ENCODE data around the gene DCUN1D1. TPM values are rescaled to one million over a fixed set of nuclear protein-coding genes. Genes with fewer than 3 reads are reported as not detected.

The DCUN1D1 gene
- total and polyA plus RNA-seq, 2 of the 8 experiments (the other 6 are each of a cell fraction or from before 2014, with no cell fraction given), result 6.8 to 70.3 TPM

GRCh38 chr3:182957226-182957625, 23.1 kb downstream of the DCUN1D1 start:
- no peak for DNase-seq (ENCODE audit: low read depth in 1 of 2, low spot score in 2 of 2)
- H3K4me3 ChIP-seq (ENCODE audit: extremely low read depth in 1 of 4, insufficient read depth in 2 of 4, low read depth in 3 of 4, low read length in 4 of 4), result no peak overlapping the region
- H4K91ac ChIP-seq (replicated peaks; ENCODE audit: insufficient read length, low read length), result no peak overlapping the region
- H3K4me1 ChIP-seq (replicated peaks in 1 of 4; ENCODE audit: control insufficient read depth in 3 of 4, insufficient read depth in 4 of 4, low read length in 3 of 4), result peaks cover 0 to 4% (median 3%) of the 10 kb centered on the region in 4 experiments; a peak in 4 of 7 replicates
- no peak overlapping the region for H2AK5ac ChIP-seq (ENCODE audit: low read depth, low read length)
- H3K36me3 ChIP-seq (ENCODE audit: control insufficient read depth in 2 of 4, insufficient read depth in 4 of 4, low read length in 3 of 4), result peaks cover 0 to 35% (median 4%) of the 10 kb centered on the region in 4 experiments; a peak in 5 of 8 replicates
- H2BK5ac ChIP-seq (ENCODE audit: low read depth, low read length), result no peak overlapping the region
- no peak overlapping the region for H2AFZ ChIP-seq (ENCODE audit: low read length)
- H4K5ac ChIP-seq (ENCODE audit: insufficient read length, low read depth, low read length), result no peak overlapping the region
- no peak overlapping the region for H3K56ac ChIP-seq (replicated peaks; ENCODE audit: insufficient read length, low read depth, low read length)
- no peak overlapping the region for H3K18ac ChIP-seq (ENCODE audit: extremely low read depth, low read length)
- H3K79me1 ChIP-seq (ENCODE audit: low read depth, low read length), result no peaks in the 10 kb centered on the region
- FAIRE-seq, result no peak
- no peaks in the 10 kb centered on the region for H3K23me2 ChIP-seq (ENCODE audit: low read depth, low read length)
- no peak overlapping the region for H2BK120ac ChIP-seq (replicated peaks; ENCODE audit: low read depth, low read length)
- no peak overlapping the region for H4K8ac ChIP-seq (ENCODE audit: extremely low read depth, insufficient read depth, low read length)
- H2BK15ac ChIP-seq (ENCODE audit: low read length), result no peak overlapping the region
- 94% methylated on average over 5 of the region's 5 CpGs; no CpG with 5 or more reads in 1 of the 2 experiments for WGBS, 2 experiments (ENCODE audit: extremely low coverage in 1 of 2, insufficient coverage in 1 of 2, insufficient read length in 1 of 2, insufficient replicate concordance in 2 of 2, low coverage in 1 of 2, low lambda C conversion rate in 2 of 2, missing lambda C conversion rate in 1 of 2)
- H3K9me3 ChIP-seq (ENCODE audit: insufficient read depth in 2 of 2, low read depth in 1 of 2, low read length in 1 of 2), result peaks cover 0 to 6% of the 10 kb centered on the region in 2 experiments; a peak in 1 of 4 replicates
- no peak overlapping the region for H3K14ac ChIP-seq (ENCODE audit: insufficient read length)
- H2BK12ac ChIP-seq (ENCODE audit: low read depth, low read length), result no peak overlapping the region
- no peak overlapping the region for H3K9ac ChIP-seq (replicated peaks in 1 of 4; ENCODE audit: extremely low read depth in 1 of 4, low read depth in 3 of 4, low read length in 3 of 4)
- H3K27ac ChIP-seq (ENCODE audit: low read depth, low read length), result no peak overlapping the region
- no peaks in the 10 kb centered on the region for H4K20me1 ChIP-seq (replicated peaks in 1 of 2; ENCODE audit: control insufficient read depth in 1 of 2, insufficient read depth in 2 of 2, low read length in 2 of 2)
- H3K4me2 ChIP-seq (ENCODE audit: insufficient read depth in 1 of 2, low read depth in 2 of 2, low read length in 2 of 2), result no peak overlapping the region
- no peak overlapping the region for H3K23ac ChIP-seq (ENCODE audit: insufficient read length)
- POLR2A ChIA-PET (ENCODE audit: partially characterized antibody), result no interaction called here
- 0 out of 4 replicates have a peak, but pooled peaks cover 0 to 4% of the 10 kb centered on the region in 2 experiments for H3K79me2 ChIP-seq (ENCODE audit: control insufficient read depth in 1 of 2, insufficient read depth in 2 of 2, low read length in 2 of 2)
- no peak overlapping the region for H2BK20ac ChIP-seq (ENCODE audit: low read length)
- CTCF ChIA-PET (ENCODE audit: partially characterized antibody), result interaction anchor here (1.3 kb wide), 1 partner anchor 12 kb away, joined by 4 read pairs; no protein-coding TSS in a partner anchor
- no peaks in the 10 kb centered on the region for H3K27me3 ChIP-seq (replicated peaks in 1 of 4; ENCODE audit: control insufficient read depth in 3 of 4, extremely low read depth in 1 of 4, insufficient read depth in 3 of 4, low read length in 3 of 4)
- H3K4ac ChIP-seq (replicated peaks; ENCODE audit: insufficient read length, low read depth, low read length), result no peak overlapping the region
- TF ChIP-seq CBX5 (IDR thresholded peaks at IDR 0.05; ENCODE audit: low read depth, low read length), result no peak
- TF ChIP-seq JUND (IDR thresholded peaks at IDR 0.05; ENCODE audit: low read length), result no peak
- no peak for TF ChIP-seq CREB1 (IDR thresholded peaks at IDR 0.05)
- no peak for TF ChIP-seq SP2 (IDR thresholded peaks at IDR 0.05; ENCODE audit: low read length)
- no peak for TF ChIP-seq MAFK (IDR thresholded peaks at IDR 0.05; ENCODE audit: low read depth, low read length)
- no peak for TF ChIP-seq HDAC2 (IDR thresholded peaks at IDR 0.05; ENCODE audit: borderline replicate concordance in 1 of 2, low read depth in 2 of 2, low read length in 2 of 2)
- TF ChIP-seq SIRT6 (IDR thresholded peaks at IDR 0.05; ENCODE audit: low read length), result no peak
- no peak for TF ChIP-seq EP300 (IDR thresholded peaks at IDR 0.05; ENCODE audit: borderline replicate concordance in 1 of 2, low read depth in 2 of 2, low read length in 2 of 2)
- no peak for TF ChIP-seq CEBPB (IDR thresholded peaks at IDR 0.05; ENCODE audit: low read depth, low read length)
- TF ChIP-seq RFX5 (IDR thresholded peaks at IDR 0.05; ENCODE audit: borderline replicate concordance, low read depth, low read length), result no peak
- no peak for TF ChIP-seq NANOG (IDR thresholded peaks at IDR 0.05; ENCODE audit: insufficient read depth, low read depth, low read length, poor library complexity, severe bottlenecking)
- no peak for TF ChIP-seq POLR2AphosphoS5 (IDR thresholded peaks at IDR 0.05; ENCODE audit: low read depth, low read length)
